H1 (cell line): ENCODE data around the gene SPTSSB. TPM values are rescaled to one million over a fixed set of nuclear protein-coding genes. Genes with fewer than 3 reads are reported as not detected.

Experiments
- CTCF ChIA-PET: fragments of 300-600 bp; sonication (Branson Sonifier 250); formaldehyde crosslinking; loops from one replicate; lab custom pipeline; 2021; ENCODE audit not compliant: partially characterized antibody; lab: Charles Lee
- POLR2A ChIA-PET: fragments of 300-600 bp; sonication (Branson Sonifier 250); formaldehyde crosslinking; loops from one replicate; lab custom pipeline; 2021; ENCODE audit warnings: inconsistent platforms; ENCODE audit not compliant: partially characterized antibody; lab: Charles Lee
- DNase-seq, 2 experiments: peaks; one replicate each; pipeline versions ENCODE4 v3.0.0 to v3.0.0-alpha.2; 2010 to 2022; ENCODE audit warnings: low spot score in 2 of 2, low read depth in 1 of 2, mixed read lengths in 1 of 2
- FAIRE-seq: peaks from 2 replicates; lab custom pipeline; 2011; peaks lifted over from hg19 to GRCh38; lab: Jason Lieb, UNC
- H2AFZ ChIP-seq: 2 replicates; pipeline ENCODE4 v1.8.1; 2012; ENCODE audit warnings: low read length, inconsistent platforms
- H2AK5ac ChIP-seq: 2 replicates; pipeline ENCODE4 v1.6.1; 2013; ENCODE audit warnings: low read depth, low read length
- H2BK120ac ChIP-seq: replicated peaks from 2 replicates; pipeline ENCODE3; 2013; ENCODE audit warnings: low read depth, low read length, inconsistent platforms
- H2BK12ac ChIP-seq: 2 replicates; pipeline ENCODE4 v1.6.1; 2013; ENCODE audit warnings: low read depth, low read length
- H2BK15ac ChIP-seq: 2 replicates; pipeline ENCODE4 v1.6.1; 2013; ENCODE audit warnings: low read length
- H2BK20ac ChIP-seq: 2 replicates; pipeline ENCODE4 v1.6.1; 2013; ENCODE audit warnings: low read length
- H2BK5ac ChIP-seq: 2 replicates; pipeline ENCODE4 v1.6.1; 2013; ENCODE audit warnings: low read depth, low read length
- H3K14ac ChIP-seq: 2 replicates; pipeline ENCODE4 v1.6.1; 2013; ENCODE audit warnings: inconsistent platforms; ENCODE audit not compliant: insufficient read length
- H3K18ac ChIP-seq: 2 replicates; pipeline ENCODE4 v1.6.1; 2013; ENCODE audit warnings: low read length; ENCODE audit errors: extremely low read depth
- H3K23ac ChIP-seq: 2 replicates; pipeline ENCODE4 v1.6.1; 2013; ENCODE audit warnings: inconsistent platforms; ENCODE audit not compliant: insufficient read length
- H3K23me2 ChIP-seq: 2 replicates; pipeline ENCODE4 v1.6.1; 2013; ENCODE audit warnings: low read depth, low read length
- H3K27ac ChIP-seq: 2 replicates; pipeline ENCODE4 v1.6.1; 2011; ENCODE audit warnings: low read depth, low read length, inconsistent platforms
- H3K27me3 ChIP-seq, 4 experiments: replicated peaks in 1 of 4; 1 replicate in 1 of 4; 2 replicates in 3 of 4; pipeline versions ENCODE4 v1.6.1 to v1.8.1; 2011 to 2013; ENCODE audit warnings: low read length in 3 of 4, mild to moderate bottlenecking in 3 of 4, inconsistent platforms in 2 of 4, mixed read lengths in 2 of 4, moderate library complexity in 1 of 4; ENCODE audit not compliant: control insufficient read depth in 3 of 4, insufficient read depth in 3 of 4; ENCODE audit errors: extremely low read depth in 1 of 4
- H3K36me3 ChIP-seq, 4 experiments: 2 replicates each; pipeline versions ENCODE4 v1.6.1 to v1.8.1; 2011 to 2013; ENCODE audit warnings: mild to moderate bottlenecking in 4 of 4, low read length in 3 of 4, moderate library complexity in 2 of 4, control low read depth in 1 of 4, inconsistent platforms in 1 of 4; ENCODE audit not compliant: insufficient read depth in 4 of 4, control insufficient read depth in 2 of 4
- H3K4ac ChIP-seq: replicated peaks from 2 replicates; pipeline ENCODE3; 2013; ENCODE audit warnings: low read length, low read depth, mixed read lengths, inconsistent platforms; ENCODE audit not compliant: insufficient read length
- H3K4me1 ChIP-seq, 4 experiments: replicated peaks in 1 of 4; 1 replicate in 1 of 4; 2 replicates in 3 of 4; pipeline versions ENCODE4 v1.6.1 to v1.8.1; 2011 to 2013; ENCODE audit warnings: low read length in 3 of 4, inconsistent platforms in 2 of 4, mixed read lengths in 1 of 4; ENCODE audit not compliant: insufficient read depth in 4 of 4, control insufficient read depth in 3 of 4
- H3K4me2 ChIP-seq, 2 experiments: 2 replicates each; pipeline versions ENCODE4 v1.6.1 to v1.8.1; 2011 to 2013; ENCODE audit warnings: low read depth in 2 of 2, low read length in 2 of 2, control low read depth in 1 of 2, inconsistent platforms in 1 of 2, mild to moderate bottlenecking in 1 of 2; ENCODE audit not compliant: insufficient read depth in 1 of 2
- H3K4me3 ChIP-seq, 4 experiments: fragments of 200-600, 300-600 bp in 1 of 4; sonication (generic), shearing (Covaris generic), sonication (Bioruptor Twin) in 1 of 4; 2 replicates each; pipeline versions ENCODE4 v1.5.1 to v1.8.1; 2011 to 2016; ENCODE audit warnings: low read length in 4 of 4, low read depth in 3 of 4, control low read depth in 2 of 4, inconsistent platforms in 2 of 4, mild to moderate bottlenecking in 2 of 4, mixed read lengths in 1 of 4, moderate library complexity in 1 of 4; ENCODE audit not compliant: insufficient read depth in 2 of 4; ENCODE audit errors: extremely low read depth in 1 of 4
- H3K56ac ChIP-seq: replicated peaks from 2 replicates; pipeline ENCODE3; 2013; ENCODE audit warnings: low read depth, mild to moderate bottlenecking, mixed read lengths, low read length, inconsistent platforms; ENCODE audit not compliant: insufficient read length
- H3K79me1 ChIP-seq: 2 replicates; pipeline ENCODE4 v1.6.1; 2013; ENCODE audit warnings: low read depth, low read length, control low read depth
- H3K79me2 ChIP-seq, 2 experiments: 2 replicates each; pipeline versions ENCODE4 v1.6.1 to v1.8.1; 2012 to 2013; ENCODE audit warnings: low read length in 2 of 2, mild to moderate bottlenecking in 2 of 2, inconsistent platforms in 1 of 2; ENCODE audit not compliant: insufficient read depth in 2 of 2, control insufficient read depth in 1 of 2
- H3K9ac ChIP-seq, 4 experiments: replicated peaks in 1 of 4; 1 replicate in 1 of 4; 2 replicates in 3 of 4; pipeline versions ENCODE4 v1.6.1 to v1.8.1; 2011 to 2013; ENCODE audit warnings: low read depth in 3 of 4, low read length in 3 of 4, control low read depth in 2 of 4, mild to moderate bottlenecking in 2 of 4, moderate library complexity in 2 of 4, inconsistent platforms in 1 of 4; ENCODE audit errors: extremely low read depth in 1 of 4
- H3K9me3 ChIP-seq, 2 experiments: 2 replicates each; pipeline versions ENCODE4 v1.6.1 to v1.8.1; 2012 to 2013; ENCODE audit warnings: mild to moderate bottlenecking in 2 of 2, moderate library complexity in 2 of 2, control low read depth in 1 of 2, inconsistent platforms in 1 of 2, low read depth in 1 of 2, low read length in 1 of 2, mixed read lengths in 1 of 2; ENCODE audit not compliant: insufficient read depth in 2 of 2
- H4K20me1 ChIP-seq, 2 experiments: replicated peaks in 1 of 2; 2 replicates each; pipeline versions ENCODE3 to v1.8.1; 2011 to 2013; ENCODE audit warnings: inconsistent platforms in 2 of 2, low read length in 2 of 2, mild to moderate bottlenecking in 1 of 2; ENCODE audit not compliant: insufficient read depth in 2 of 2, control insufficient read depth in 1 of 2
- H4K5ac ChIP-seq: 2 replicates; pipeline ENCODE4 v1.6.1; 2013; ENCODE audit warnings: low read length, low read depth, mixed read lengths, inconsistent platforms; ENCODE audit not compliant: insufficient read length
- H4K8ac ChIP-seq: 2 replicates; pipeline ENCODE4 v1.8.0; 2013; ENCODE audit warnings: mild to moderate bottlenecking, moderate library complexity, low read length, inconsistent platforms; ENCODE audit not compliant: insufficient read depth; ENCODE audit errors: extremely low read depth
- H4K91ac ChIP-seq: replicated peaks from 2 replicates; pipeline ENCODE3; 2013; ENCODE audit warnings: low read length, mixed read lengths, inconsistent platforms; ENCODE audit not compliant: insufficient read length
- BACH1 ChIP-seq: IDR thresholded peaks from 2 replicates; pipeline ENCODE4 v1.6.1; 2012; ENCODE audit warnings: low read length, improper control_type of control experiment
- TEAD4 ChIP-seq: IDR thresholded peaks from 2 replicates; pipeline ENCODE4 v1.6.1; 2012; ENCODE audit warnings: low read depth, low read length, inconsistent platforms, mixed read lengths
- WGBS, 2 experiments: shearing (Covaris generic) in 1 of 2; methylation state at CpG; one replicate each; pipeline versions ENCODE4 v1.1.6 to v1.1.7; 2013 to 2015; ENCODE audit warnings: low lambda C conversion rate in 2 of 2, mixed read lengths in 2 of 2, inconsistent platforms in 1 of 2, low coverage in 1 of 2, missing lambda C conversion rate in 1 of 2; ENCODE audit not compliant: insufficient replicate concordance in 2 of 2, insufficient coverage in 1 of 2, insufficient read length in 1 of 2; ENCODE audit errors: extremely low coverage in 1 of 2, missing lambda C conversion rate in 1 of 2; 5-methylcytosine and 5-hydroxymethylcytosine counted together
- polyA plus RNA-seq, 7 experiments: library from polyadenylated mRNA; depleted of rRNA in 3 of 7; stranded (reverse) in 5 of 7; unstranded in 2 of 7; fragments of >200 nt in 5 of 7; fragments of 200-250 nt in 2 of 7; gene quantifications; 1 replicate in 5 of 7; 2 replicates in 1 of 7; 4 replicates in 1 of 7; pipeline versions ENCODE4 v1.2.1 to v1.2.3, GENCODE V29; 2011 to 2013; ENCODE audit warnings: missing spikeins in 2 of 7, mixed read lengths in 2 of 7
- total RNA-seq: library from RNA; stranded (reverse); fragmentation: NEBNext Ultra II Directional; extraction: Animal tissue kit (Norgen Biotek cat#: 25700); gene quantifications from 2 replicates; pipeline ENCODE4 v1.2.1, GENCODE V29; 2021

The SPTSSB gene
- total and polyA plus RNA-seq, 2 of the 8 experiments (the other 6 are each of a cell fraction or from before 2014, with no cell fraction given): 33.4 to 52.5 TPM

DNA sequence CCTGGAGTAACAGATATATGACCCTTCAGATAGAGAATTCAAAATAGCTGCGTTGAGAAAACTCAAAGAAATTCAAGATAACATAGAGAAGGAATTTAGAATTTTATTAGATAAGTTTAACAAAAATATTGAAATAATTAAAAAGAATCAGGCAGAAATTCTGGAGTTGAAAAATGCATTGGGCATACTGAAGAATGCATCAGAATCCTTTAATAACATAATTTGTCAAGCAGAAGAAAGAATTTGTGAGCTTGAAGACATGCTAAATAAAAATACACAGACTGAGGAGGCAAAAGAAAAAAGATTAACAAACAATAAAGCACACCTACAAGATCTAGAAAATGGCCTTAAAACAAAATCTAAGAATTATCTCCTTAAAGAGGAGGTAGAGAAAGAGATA, 50.5 kb downstream of the SPTSSB start:
- Histone ChIP-seq H3K14ac (no peak overlapping the region), H4K20me1 (no peaks in the 10 kb centered on the region), H3K9ac (no peak overlapping the region), H3K4me3 (no peak overlapping the region), H2AK5ac (no peak overlapping the region), H2AFZ (no peak overlapping the region), H4K8ac (no peak overlapping the region), H2BK20ac (no peak overlapping the region), H2BK5ac (no peak overlapping the region), H2BK15ac (no peak overlapping the region), H3K4me2 (no peak overlapping the region), H3K56ac (no peak overlapping the region), H3K23ac (no peak overlapping the region), H3K79me1 (no peaks in the 10 kb centered on the region), H4K91ac (no peak overlapping the region), H3K4me1 (no peaks in the 10 kb centered on the region), H2BK12ac (no peak overlapping the region), H3K23me2 (no peaks in the 10 kb centered on the region), H3K4ac (no peak overlapping the region), H3K36me3 (no peaks in the 10 kb centered on the region), H3K79me2 (no peaks in the 10 kb centered on the region), H2BK120ac (no peak overlapping the region), H3K27me3 (no peaks in the 10 kb centered on the region), H3K18ac (no peak overlapping the region), H4K5ac (no peak overlapping the region), H3K9me3 (no peaks in the 10 kb centered on the region), H3K27ac (no peak overlapping the region)
- no peak for DNase-seq
- TF ChIP-seq BACH1 (no peak), TEAD4 (no peak)
- POLR2A ChIA-PET: no interaction called here
- CTCF ChIA-PET: no interaction called here
- 86% methylated on average over 1 of the region's 1 CpG; no CpG with 5 or more reads in 1 of the 2 experiments for WGBS, 2 experiments
- FAIRE-seq: no peak
